NCI-H146 treated with DMSO at 0.1 percent for 48 hours (cell line): ENCODE measurements around the gene ANKRD53.
"Not testable (repeated sequence)": the region's sequence is repeated elsewhere in the genome, so short reads cannot be mapped to it uniquely, and the experiment has no call there.

Experiments
- DNase-seq: peaks from one replicate; lab custom pipeline; 2025; ENCODE audit not compliant: unreplicated experiment; lab: John Stamatoyannopoulos, UW

The ANKRD53 gene

DNA sequence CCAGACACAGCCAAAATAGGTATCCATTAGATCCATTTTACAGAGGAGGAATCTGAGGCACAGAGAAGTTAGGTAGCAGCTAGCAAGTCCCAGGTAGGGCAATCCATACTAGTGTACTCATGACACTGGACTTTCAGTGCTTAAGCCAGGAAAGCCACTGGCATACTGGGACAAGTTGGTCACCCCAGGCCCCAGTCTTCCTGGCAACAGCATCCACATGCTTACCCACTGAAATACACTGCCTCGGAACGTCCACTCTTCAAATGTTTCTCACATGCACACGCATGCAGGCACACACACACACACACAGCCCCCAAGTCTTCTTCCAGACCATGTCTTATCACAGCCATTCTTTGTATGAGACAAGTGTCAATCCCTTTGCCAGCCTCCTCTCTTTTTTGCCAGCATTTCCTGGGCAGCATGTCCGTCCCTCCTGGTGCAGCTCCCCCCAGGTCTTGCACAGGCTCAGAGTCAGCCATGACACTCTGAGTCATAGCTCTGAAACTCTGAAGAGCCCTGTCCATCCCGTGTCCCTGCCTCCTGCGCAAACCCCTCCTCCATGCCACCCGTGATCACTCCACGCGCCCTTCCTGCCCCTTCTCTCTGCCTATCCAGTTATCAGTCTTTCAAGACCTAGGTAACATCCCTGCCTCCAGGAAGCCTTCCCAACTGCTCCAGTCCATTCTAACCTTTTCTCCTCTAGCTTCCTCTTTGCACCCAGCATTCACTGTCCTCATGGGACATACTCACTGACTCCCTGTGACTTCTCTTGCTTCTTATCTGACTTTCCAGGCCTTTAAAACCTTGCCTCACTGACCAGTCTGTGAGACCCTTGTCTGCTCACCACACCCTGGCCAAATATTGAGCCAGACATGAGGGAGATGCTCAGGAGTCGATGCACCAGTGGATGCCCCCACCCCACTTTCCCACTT is 27.1 kb downstream of the ANKRD53 start:
- no peak for DNase-seq

DNA sequence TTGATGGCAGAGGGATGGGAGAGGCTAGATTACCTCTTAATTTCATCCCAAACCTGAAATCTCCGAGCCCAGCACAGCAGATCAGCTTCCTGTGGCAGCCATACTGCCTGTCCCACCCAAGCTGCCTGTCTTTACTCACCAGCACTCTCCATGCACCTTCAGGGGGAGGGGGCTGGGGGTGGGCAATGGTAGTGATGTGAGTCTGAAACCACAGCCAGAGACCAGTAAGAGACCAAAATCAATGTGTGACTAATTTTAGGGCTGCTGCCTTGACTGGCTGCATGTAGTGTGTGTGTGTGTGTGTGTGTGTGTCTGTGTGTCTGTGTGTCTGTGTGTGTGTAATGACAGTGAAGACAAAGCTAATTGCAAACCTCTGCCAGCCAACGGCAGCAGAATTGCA is 27.9 kb downstream of the ANKRD53 start:
- DNase-seq: no peak

DNA sequence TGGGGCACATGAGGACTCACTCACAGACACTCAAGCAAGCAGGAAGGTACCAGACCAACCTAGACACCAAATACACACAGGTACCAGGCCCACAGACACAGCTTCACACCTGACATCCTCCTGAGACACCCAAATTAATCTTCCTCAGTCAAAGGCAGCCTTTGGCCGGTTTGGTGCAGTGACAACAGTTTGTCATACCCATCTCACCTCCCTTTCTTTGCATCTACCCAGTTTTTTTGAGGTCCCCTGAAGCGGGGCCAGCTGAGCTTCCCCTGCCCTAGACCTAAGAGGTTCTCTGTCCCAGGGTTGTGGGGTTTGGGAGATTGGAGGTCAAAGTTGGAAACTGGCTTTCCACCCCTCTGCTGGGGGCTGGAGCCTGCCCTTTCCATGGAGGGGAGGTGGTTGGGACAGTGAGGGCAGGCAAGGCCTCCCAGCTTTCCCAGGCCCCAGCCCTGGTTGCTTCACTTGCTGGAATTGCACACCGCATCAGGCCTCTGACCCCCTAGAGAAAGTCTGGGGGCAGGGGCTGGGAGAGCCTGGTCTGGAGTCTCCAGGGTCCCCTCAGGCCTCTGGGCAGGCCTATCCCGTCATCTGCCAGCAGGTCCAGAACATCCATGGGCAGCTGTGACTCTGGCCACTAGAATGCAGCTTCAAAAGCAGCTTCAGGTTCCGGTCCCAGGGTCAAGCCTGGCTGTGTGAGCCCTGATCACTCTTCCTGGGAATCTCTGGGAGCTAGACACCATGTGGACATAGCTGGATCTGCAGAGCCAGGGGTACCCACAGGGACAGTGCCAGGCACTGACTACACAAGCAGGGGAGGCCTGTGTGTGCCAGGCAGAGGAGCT is 28.7 kb downstream of the ANKRD53 start:
- no peak for DNase-seq

DNA sequence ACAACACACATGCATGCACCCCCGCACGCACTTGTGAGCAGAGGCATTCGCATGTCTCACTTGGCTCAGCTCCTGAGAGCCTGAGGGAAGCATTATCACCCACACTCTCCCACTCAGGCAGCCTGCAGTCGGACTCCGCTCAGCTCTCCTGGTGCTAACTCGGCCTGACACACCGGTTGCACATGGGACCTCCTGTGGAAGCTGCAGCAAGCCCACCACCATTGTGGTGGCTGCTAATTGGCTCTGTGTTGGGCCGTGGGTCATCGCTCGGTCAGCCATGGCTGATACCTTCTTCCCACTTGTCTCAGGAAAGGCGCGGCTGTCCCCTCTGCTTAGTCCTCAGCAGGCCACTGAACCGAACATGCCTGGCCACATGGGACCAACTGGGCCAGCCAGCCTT is 29.9 kb downstream of the ANKRD53 start:
- no peak for DNase-seq

DNA sequence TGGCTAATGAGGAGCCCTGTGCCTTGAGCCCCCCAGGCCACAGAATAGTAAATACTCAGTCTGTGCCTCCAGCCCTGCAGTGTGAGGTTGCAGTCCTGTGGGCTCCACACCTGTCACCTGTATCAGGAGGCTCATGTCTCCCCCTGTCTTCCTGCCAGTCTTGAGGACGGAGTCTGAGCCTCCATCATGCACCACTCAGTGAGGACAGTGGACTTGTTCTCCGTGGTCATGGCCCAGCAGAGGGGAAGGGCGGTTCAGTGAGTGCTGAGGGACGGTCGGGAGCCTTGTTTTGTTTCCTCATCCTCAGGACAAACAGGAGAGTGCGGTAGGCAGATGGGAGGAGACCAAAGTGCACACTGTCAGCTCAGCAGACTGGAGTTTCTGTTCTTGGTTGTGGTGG is 33.4 kb downstream of the ANKRD53 start:
- DNase-seq: not testable (repeated sequence)

DNA sequence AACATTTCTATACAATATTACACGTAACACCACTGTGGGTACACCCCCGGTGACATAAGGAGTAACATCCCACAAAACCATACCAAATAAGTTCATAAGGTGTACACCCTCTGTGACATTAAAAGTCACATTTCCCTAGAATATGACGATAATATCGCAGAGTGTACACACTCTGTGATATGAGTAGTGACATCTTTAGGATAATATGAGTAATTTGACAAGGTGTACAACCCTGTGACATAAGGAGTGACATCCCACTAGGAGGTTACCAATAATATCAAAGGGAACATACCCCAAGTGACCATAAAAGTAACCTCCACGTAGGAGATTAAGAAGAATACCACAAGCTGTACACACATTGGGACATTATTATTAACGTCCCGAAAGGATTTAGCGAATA is 40.2 kb downstream of the ANKRD53 start:
- no peak for DNase-seq

DNA sequence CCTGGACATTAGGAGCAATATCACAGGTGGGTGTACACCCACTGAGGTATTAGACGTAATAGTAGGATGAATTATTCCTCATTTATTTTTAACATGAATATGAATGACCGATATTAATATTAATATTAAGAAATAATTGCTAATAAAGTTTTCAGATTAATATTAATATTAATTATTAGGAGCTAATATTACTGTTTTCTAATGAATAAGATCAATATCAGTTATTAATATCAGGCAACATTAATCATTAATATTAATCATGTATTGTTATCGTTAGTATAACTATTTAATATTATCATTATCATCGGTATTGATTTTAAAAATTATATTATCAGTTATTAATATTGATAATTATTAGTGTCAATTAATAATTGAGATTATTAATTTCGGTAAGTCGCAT is 41.6 kb downstream of the ANKRD53 start:
- not testable (repeated sequence) for DNase-seq

DNA sequence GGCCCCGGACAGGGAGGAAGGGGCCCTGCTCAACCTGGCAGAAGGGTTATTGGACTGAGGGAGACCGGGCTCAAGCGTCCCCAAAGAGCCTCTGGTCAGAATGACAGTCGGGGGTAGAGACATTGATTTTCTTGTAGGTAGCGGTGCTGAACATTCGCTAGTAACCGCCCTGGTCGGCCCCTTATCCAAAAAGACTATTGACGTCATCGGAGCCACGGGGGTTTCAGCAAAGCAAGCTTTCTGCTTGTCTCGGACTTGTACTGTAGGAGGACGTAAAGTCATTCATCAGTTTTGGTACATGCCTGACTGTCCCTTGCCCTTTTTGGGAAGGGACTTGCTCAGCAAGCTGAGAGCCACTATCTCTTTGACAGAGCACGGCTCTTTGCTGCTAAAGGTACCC is 43.0 kb downstream of the ANKRD53 start:
- not testable (repeated sequence) for DNase-seq

DNA sequence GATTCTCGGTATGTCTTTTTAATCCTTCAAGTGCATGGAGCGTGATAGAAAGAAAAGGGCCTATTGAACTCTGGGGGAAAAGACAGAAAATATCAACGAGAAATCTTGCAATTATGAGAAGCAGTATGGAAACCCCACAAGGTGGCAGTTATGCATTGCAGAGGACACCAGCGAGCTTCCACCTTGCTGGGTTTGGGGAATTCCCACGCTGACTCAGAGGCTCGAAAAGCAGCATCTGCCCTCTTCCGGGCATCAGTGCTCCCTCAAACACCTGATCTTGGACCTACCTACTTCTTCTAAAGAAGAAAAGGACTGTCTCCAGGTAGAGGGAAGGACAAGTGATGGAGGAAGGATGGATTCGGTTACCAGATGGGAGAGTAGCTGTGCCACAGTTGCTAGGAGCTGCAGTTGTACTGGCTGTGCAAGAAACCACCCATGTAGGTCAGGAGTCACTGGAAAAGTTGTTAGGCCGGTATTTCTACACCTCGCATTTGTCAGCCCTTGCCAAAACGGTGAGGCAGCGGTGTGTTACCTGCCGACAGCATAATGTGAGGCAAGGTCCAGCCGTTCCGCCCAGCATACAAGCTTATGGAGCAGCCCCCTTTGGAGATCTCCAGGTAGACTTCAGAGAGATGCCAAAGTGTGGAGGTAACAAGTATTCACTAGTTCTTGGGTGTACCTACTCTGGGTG is 45.3 kb downstream of the ANKRD53 start:
- DNase-seq: not testable (repeated sequence)
